Stimulated activated naive CD4-positive, alpha-beta T cell (primary cell): ENCODE data around the gene DOC2A.
"Not testable (repeated sequence)": the region's sequence is repeated elsewhere in the genome, so short reads cannot be mapped to it uniquely, and the experiment has no call there.

Source experiments
- DNase-seq, 6 experiments: peaks; one replicate each; lab custom pipeline; 2025; lab: John Stamatoyannopoulos, UW

DOC2A gene

DNA sequence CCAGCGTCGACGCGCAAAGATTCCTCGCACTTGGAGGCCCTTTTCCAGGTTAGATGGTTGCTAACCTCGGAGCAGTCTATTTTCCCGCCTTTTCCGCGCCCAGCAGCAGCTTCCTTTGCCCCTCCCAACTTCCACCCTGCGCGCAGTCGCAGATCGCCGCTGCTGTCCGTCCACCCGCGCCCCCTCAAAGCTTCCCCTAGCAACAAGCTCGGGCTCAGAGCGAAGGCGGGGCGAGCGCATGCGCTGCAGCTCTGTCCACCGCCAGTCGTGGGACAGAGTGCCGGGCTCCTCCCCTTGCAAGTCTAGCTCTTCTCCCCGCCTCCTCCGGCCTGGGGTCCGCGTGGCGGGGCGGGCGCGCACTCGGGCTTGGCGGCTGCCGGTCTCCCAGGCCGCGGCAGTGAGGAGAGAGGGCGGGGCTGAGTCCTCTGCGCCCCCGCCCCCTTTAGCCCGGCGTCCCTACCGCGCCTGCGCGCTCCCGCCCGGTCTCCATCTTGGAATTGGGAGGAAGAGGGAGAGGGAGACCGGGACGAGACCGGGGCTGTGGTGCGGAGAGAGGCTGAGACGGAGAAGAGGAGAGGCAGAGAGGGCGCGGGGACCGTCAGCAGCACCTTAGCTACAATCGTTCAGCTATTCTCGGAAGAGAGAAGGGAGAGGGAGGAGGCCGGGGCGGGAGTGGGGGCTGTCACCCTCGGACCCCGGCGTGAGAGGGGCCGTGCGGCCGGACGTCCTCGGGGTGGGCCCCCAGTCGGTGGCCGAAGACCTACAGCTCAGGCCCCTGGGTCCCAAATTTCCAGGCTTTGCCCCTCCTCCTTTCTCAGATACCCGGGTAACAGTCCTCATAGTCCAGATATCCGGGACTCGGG is 37.2 kb downstream of the DOC2A start, which contains the start of gene TAOK2:
TSS of gene TAOK2 (plus strand) at position 485 of the 863 bp plus-strand sequence. CDS start 3,905 bp downstream, outside the sequence.
- DNase-seq: peak; percentile 82 to 93 (median 88)

DNA sequence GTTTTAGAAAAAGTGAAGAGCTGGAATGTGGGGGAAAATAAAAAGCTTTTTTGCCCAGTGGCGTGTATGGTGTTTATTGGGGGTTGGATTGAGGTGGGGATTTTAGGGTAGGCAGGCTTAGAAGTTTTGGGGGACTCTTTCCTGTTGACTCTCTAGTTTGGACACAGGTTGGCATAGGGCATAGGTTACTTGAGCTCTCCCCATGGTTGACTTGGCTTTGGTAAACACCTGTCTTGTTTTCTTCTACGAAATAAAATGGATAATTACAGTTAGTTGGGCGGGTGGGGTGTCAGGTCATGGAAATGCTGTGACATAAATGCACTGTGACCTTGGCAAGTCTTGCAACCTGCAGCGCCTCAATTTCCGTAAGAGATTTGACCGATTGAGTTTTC is 37.8 kb downstream of the DOC2A start:
- DNase-seq: no peak

DNA sequence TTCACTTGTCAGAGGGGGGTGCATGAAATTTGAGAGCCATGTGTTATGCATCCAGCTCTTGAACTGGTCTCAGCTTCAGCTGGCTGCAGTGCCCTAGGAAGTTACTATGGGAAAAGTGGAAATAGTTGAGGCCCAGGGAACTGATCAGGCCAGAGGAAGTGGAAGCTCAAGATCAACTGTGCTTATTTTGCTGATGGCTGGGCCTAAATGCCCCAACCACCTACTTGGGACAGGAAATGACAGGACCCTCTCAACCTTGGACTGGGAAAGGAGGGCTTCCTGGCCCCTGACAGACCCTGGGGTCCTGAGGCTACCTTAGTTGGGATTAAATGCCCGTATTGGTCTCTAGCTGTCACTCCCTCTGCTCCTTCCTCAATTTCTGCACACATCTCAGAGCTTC is 38.3 kb downstream of the DOC2A start:
- no peak for DNase-seq

DNA sequence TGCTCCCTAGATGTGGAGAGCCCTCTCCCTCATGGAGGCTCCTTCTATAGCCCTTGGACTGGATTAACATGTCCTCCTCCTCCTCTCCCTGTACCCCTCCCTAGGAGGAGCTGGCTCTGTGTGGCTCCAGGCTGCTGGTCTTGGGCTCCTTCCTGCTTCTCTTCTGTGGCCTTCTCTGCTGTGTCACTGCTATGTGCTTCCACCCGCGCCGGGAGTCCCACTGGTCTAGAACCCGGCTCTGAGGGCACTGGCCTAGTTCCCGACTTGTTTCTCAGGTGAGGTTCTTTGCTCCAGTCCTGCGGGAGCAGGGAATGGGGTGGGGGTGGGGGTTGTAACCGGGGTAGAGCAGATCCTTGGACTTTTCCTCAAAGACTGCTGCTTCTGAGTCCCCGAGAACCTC is 39.5 kb downstream of the DOC2A start:
- no peak for DNase-seq

DNA sequence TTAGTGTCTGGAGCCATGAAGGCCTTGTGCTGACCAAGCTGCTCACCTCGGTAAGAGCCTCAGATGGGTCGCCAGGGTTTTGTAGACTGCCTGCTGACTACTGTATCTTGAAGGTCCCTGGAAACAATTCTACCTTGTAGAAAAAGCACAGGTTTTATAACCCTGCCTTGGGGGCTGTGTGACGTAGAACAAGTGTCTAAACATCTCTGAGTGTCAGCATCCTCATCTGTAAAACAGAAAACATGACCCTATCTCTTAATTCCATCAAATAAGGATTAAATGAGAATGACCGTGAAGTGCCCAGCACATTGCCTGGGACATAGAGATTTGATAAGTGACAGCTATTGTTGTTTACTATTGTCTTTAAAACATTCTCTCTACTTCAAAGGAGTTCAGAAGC is 42.6 kb downstream of the DOC2A start:
- no peak for DNase-seq

DNA sequence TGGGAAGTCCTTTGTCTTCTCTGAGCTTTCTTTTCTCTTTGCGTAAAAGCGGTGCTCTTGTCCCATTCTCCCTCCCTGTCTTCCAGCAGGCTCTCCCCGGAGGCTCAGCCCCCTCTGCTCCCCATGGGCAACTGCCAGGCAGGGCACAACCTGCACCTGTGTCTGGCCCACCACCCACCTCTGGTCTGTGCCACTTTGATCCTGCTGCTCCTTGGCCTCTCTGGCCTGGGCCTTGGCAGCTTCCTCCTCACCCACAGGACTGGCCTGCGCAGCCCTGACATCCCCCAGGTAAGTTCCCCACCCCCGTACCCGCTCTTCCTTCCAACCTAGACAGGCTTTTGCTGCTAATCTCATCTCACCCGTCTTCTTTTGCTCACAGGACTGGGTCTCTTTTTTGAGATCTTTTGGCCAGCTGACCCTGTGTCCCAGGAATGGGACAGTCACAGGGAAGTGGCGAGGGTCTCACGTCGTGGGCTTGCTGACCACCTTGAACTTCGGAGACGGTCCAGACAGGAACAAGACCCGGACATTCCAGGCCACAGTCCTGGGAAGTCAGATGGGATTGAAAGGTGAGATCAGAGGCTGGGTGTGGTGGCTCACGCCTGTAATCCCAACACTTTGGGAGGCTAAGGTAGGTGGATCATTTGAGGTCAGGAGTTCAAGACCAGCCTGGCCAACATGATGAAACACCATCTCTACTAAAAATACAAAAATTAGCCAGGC is 47.6 kb downstream of the DOC2A start:
- DNase-seq: no peak

DNA sequence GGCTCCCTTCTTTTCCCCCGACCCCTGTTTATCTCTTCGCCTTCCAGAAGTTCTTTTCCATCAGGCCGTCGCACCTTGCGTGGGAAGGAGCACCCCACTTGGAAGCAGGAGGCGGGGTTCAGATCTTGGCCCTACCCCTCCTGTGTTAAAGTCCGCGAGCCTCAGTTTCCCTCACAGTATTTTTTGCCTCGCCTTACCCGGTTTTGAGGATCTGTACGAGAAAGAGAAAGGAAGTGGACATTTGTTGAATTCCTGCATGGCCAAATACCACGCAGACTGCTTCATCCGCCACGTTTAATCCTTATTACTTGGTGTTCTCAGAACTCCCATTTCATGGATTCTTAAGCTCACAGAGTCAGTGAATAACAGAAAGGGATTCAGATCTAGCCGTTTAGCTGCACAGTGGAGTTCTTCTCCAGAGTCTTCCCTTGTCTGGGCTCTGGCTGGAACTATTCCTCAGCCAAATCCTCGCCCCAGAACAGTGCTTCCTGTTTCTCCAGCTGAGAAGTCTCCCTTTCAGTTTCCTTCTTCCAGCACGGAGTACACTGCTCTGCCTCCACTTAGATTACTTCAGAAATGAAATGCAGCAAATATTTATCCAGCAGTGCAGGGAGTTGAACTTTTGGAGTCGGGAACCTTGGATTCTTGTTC is 48.4 kb downstream of the DOC2A start:
- DNase-seq: peak in 1 of 6 experiments; percentile 48

DNA sequence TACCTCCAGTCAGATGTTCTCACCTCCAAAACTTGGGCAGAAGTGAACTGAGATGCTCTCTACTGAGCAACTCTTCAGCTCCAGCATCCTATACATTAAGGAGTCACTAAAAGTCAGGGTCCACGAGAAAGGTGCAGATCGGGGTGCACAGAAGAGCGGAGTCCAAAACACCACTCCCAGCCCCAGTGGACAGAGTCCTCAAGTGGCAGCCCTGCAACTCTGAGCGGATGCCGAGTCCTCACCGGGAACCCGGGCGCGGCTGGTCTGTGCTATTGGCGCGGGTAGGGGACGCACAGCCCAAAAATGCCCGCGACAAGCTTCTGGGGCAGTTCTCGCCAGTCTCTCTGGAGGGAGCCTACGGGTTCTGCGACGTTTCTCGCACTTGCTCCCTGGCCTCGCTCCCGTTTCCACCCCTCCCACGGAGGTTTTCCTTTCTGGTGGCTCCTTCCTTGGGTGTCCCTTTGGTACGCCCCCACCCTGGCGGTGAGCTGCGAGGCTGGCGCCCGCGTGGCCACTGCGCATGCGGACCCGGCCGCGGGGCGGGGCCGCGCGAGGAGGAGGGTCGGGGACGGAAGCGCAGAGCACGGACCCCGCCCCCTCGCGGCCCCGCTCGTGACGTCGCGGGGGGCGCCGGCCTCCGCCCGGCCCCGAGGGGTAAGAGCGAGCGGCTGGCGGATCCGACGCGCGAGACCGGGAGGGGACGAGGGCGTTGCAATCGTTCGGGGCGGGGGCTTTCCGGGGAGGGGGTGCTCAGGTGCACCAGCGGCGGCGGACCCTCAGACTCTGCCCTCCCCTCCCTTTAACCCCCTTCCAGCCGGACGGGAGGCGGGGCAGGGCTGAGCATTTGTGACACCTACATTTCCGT is 49.1 kb downstream of the DOC2A start, which contains the start of gene TMEM219:
TSS of gene TMEM219 (plus strand) at position 601 of the 865 bp plus-strand sequence. CDS start 1,065 bp downstream, outside the sequence.
- peak; percentile 88 to 96 (median 91) for DNase-seq

DNA sequence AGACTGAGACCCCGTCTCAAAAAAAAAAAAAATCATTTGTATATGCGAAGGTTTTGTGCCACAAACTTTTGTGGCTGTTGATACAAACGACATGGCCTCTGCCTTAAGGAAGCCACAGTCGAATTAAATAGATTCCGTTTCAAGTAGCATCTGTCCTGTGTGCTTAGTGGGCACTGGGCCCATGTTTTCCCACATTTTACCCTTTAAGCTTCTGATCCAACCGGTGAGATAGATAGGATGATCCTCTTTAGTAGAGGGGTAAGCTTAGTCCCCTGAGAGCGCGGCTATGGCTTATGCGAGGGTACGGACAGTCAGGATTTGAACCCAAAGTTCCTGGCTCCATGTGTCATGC is 49.7 kb downstream of the DOC2A start:
- peak in 1 of 6 experiments; percentile 32 for DNase-seq

DNA sequence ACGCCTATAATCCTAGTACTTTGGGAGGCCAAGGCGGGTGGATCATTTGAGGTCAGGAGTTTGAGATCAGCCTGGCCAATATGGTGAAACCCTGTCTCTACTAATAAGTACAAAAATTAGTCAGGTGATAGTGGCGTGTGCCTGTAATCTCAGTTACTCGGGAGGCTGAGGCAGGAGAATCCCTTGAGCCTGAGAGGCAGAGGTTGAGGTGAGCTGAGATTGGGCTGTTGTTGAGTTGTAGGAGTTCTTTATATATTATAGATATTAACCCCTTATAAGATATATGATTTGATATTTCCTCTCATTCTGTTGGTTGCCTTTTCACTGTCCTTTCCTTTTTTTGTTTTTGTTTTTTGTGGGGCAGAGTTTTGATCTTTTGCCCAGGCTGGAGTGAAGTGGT is 51.0 kb downstream of the DOC2A start:
- DNase-seq: not testable (repeated sequence)

DNA sequence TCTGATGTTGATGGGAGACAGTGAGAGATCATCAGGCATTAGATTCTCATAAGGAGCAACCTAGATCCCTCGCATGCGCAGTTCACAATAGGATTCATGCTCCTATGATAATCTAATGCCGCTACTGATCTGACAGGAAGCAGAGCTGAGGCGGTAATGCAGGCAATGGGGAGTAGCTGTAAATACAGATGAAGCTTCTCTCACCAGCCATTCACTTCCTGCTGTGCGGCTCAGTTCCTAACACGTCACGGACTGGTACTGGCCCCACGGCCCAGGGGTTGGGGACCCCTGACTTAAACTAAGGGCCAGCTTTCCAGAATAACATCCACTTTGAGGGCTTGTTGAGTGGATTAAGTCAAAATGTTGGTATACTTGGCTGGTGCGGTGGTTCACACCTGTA is 51.5 kb downstream of the DOC2A start:
- DNase-seq: peak in 2 of 6 experiments; percentile 13 to 24

DNA sequence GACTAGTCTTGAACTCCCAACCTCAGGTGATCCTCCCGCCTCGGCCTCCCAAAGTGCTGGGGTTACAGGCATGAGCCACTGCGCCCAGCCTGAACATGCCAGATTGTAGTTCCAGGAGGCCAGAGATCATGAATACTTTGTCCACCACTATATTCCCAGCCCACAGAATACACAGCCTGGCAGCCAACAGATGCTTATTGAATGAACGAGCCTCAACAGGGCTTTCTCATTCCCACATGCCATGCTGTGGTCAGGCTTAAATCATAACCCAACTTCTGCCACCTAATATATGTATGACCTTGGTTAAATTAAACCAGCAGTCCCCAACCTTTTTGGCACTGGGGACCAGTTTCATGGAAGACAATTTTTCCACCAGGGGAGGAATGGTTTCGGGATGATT is 52.1 kb downstream of the DOC2A start:
- DNase-seq: no peak
